Nephron progenitor cell (in vitro differentiated cells): ENCODE results near the gene EWSR1.
A peak's percentile ranks its signal among the peaks of the same experiment; 100 is the strongest.

ENCODE experiments used
- DNase-seq: peaks from one replicate; pipeline ENCODE4 v3.0.0; 2021
- H3K27ac Mint-ChIP-seq: 2 replicates; pipeline ENCODE4 v1.8.0; 2021; ENCODE audit warnings: mild to moderate bottlenecking, moderate library complexity, mixed read lengths
- H3K27me3 Mint-ChIP-seq: 2 replicates; pipeline ENCODE4 v1.8.0; 2021; ENCODE audit warnings: mild to moderate bottlenecking, low read depth, mixed read lengths; ENCODE audit not compliant: poor library complexity
- H3K36me3 Mint-ChIP-seq: 2 replicates; pipeline ENCODE4 v1.8.0; 2021; ENCODE audit warnings: low read depth, mixed read lengths
- H3K4me1 Mint-ChIP-seq: 2 replicates; pipeline ENCODE4 v1.8.0; 2021; ENCODE audit warnings: mixed read lengths
- H3K4me3 Mint-ChIP-seq: 2 replicates; pipeline ENCODE4 v1.8.0; 2021; ENCODE audit warnings: mild to moderate bottlenecking, moderate library complexity, mixed read lengths
- H3K9me3 Mint-ChIP-seq: 2 replicates; pipeline ENCODE4 v1.8.0; 2021; ENCODE audit warnings: mild to moderate bottlenecking, moderate library complexity, mixed read lengths
- TF ChIP-seq, protein P1 (sequence below): fragments of 200-600 bp; sonication (generic); IDR thresholded peaks from 2 replicates; pipeline ENCODE4 v1.5.0; 2021; ENCODE audit warnings: antibody characterized with exemption

The EWSR1 gene

DNA sequence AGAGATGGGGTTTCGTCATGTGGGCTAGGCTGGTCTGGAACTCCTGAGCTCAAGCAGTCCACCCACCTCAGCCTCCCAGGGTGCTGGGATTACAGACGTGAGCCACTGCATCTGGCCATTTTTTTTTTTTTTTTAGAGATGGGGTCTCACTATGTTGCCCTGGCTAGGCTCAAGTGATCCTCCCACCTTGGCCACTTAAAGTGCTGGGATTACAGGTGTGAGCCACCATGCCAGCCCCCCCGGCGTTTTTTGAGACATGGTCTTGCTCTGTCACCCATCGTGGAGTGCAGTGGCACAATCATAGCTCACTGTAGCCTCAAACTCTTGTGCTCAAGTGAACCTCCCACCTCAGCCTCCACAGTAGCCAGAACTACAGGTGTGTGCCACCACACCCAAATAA is 16.8 kb upstream of the EWSR1 start:
- Mint-ChIP-seq H3K27ac (no peak overlapping the region), H3K27me3 (peaks cover 10% of the 10 kb centered on the region), H3K4me3 (no peak overlapping the region), H3K4me1 (no peaks in the 10 kb centered on the region), H3K9me3 (no peaks in the 10 kb centered on the region), H3K36me3 (peaks cover 27% of the 10 kb centered on the region)
- TF ChIP-seq, protein P1, sequence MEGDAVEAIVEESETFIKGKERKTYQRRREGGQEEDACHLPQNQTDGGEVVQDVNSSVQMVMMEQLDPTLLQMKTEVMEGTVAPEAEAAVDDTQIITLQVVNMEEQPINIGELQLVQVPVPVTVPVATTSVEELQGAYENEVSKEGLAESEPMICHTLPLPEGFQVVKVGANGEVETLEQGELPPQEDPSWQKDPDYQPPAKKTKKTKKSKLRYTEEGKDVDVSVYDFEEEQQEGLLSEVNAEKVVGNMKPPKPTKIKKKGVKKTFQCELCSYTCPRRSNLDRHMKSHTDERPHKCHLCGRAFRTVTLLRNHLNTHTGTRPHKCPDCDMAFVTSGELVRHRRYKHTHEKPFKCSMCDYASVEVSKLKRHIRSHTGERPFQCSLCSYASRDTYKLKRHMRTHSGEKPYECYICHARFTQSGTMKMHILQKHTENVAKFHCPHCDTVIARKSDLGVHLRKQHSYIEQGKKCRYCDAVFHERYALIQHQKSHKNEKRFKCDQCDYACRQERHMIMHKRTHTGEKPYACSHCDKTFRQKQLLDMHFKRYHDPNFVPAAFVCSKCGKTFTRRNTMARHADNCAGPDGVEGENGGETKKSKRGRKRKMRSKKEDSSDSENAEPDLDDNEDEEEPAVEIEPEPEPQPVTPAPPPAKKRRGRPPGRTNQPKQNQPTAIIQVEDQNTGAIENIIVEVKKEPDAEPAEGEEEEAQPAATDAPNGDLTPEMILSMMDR: no peak
- DNase-seq: no peak

DNA sequence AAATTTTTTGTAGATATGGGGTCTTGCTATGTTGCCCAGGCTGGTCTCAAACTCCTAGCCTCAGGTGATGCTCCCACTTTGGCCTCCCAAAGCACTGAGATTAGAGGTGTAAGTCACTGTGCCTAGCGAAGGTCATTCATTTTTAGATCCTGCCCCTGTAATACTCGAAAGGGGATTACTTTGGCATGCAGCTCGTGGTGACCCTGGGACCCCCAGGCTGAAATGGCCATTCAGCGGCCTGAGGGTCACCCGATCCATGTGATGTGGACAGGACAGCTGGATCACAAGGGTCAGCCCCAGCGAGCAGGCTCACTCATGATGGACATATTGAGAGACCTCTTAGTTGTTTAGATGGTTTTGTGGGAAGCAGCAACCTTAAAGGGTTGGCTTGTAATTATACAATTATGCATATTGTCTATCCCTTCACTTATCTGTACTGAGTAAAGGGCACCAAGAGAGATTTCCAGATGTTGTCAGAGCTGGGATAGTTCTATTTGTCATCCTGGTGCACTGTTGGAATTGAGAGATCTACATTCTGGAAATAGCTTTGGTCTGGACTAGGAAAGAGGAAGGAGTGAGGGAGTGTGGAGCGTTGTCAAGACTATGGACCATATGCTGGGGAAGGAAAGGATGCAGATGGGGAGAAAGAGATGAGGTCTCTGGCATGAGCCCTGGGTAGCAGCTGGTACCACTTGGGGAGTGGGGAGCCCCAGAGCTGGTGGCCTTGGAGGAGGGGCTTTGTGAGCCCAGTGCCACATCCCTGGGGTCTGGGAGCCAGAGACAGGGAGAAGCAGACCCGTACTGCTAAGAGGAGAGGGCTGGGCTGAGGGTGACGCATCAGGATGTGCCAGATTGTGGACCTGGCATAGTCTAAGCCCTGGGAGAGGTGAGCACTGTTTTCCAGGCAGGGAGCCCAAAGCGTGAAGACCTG is 15.8 kb upstream of the EWSR1 start:
- Mint-ChIP-seq H3K4me3 (no peak overlapping the region), H3K36me3 (peaks cover 25% of the 10 kb centered on the region), H3K27me3 (peaks cover 8% of the 10 kb centered on the region), H3K9me3 (no peaks in the 10 kb centered on the region), H3K27ac (no peak overlapping the region), H3K4me1 (no peaks in the 10 kb centered on the region)
- DNase-seq: no peak
- TF ChIP-seq, protein P1: no peak

DNA sequence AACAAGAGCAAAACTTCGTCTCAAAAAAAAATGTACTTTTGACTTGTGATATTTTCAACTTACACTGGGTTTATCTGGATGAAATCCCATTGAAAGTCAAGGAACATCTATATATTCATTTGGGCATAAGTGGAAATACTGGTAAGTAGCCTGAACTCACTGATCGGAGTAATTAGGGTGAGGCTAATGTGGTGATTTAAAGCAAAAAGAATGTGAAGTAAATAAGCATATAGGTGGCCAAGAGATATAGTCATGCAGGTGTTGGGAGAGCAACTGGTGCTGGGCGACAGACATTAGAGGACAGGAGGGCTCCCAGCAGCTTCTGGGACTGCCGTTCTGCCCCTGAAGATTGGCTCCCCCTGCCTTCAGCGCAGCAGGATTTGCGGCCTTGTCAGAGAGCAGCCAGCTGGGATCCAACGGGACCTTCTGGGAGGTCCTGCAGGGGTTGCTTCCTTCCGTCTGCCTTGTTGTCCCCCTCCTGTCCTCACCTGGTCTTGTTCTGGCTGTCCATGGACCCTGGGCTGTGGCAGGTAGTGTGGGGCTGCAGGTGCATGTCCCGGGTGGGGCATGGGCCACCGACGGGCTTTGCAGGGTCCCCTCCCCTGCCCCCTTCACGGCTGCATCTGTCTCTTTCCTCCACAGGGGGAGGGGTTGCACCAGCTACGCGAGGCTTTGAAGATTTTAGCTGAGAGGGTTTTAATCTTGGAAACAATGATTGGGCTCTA is 14.3 kb upstream of the EWSR1 start:
- DNase-seq: no peak
- Mint-ChIP-seq H3K9me3 (no peaks in the 10 kb centered on the region), H3K27ac (peak overlapping the region; percentile 17), H3K4me1 (no peaks in the 10 kb centered on the region), H3K4me3 (no peak overlapping the region), H3K36me3 (peaks cover 21% of the 10 kb centered on the region), H3K27me3 (peaks cover 8% of the 10 kb centered on the region)
- TF ChIP-seq, protein P1: no peak

DNA sequence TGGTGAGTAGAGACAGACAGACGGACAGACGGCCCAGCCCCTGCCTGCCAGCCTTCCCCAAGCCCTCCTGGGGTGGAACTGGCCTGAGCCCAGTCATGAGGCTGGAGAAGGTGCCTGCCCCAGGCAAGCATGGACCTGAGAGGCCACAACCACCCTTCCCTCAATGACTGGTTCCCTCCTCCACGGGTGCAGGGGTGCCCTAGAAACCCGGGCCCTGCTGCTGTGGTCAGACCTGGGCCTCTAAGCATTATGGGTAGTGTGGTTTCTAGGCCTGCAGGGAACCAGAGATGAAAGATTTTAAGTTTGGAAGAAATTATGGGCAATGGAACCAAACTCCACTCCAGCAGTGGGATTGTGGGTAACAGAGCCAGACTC is 13.8 kb upstream of the EWSR1 start:
- H3K36me3 Mint-ChIP-seq: peaks cover 16% of the 10 kb centered on the region
- no peaks in the 10 kb centered on the region for H3K9me3 Mint-ChIP-seq
- TF ChIP-seq, protein P1: no peak
- H3K4me1 Mint-ChIP-seq: no peaks in the 10 kb centered on the region
- DNase-seq: no peak
- peaks cover 8% of the 10 kb centered on the region for H3K27me3 Mint-ChIP-seq
- H3K4me3 Mint-ChIP-seq: no peak overlapping the region
- no peak overlapping the region for H3K27ac Mint-ChIP-seq

DNA sequence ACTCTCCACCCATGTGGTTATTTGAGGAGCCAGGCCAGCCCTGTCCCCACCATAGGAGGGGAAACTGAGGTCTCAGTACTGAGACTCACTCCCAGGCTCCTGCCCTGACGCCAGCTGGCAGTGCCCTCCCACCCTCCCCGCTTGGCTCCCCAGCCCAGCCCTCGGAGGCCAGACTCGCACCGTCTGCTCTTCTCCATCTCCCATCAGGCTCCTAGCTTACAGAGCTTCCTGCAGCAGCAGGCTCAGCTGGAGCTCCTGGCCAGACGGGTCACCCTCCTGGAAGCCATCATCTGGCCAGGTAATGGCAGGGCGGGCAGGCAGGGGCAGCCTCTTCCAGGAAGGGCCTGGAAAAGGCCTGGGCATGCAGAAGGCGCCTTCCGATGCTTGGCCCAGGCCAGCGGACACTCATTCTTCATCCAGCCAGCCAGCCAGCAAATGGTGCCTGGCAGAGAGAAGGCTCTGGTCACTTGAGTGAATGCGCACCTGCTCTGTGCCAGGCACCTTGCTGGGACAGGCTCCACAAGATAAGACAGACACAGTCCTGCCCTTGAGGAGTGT is 12.9 kb upstream of the EWSR1 start:
- TF ChIP-seq, protein P1: no peak
- Mint-ChIP-seq H3K27me3 (peaks cover 7% of the 10 kb centered on the region), H3K36me3 (peaks cover 14% of the 10 kb centered on the region), H3K9me3 (no peaks in the 10 kb centered on the region), H3K4me1 (no peaks in the 10 kb centered on the region), H3K27ac (no peak overlapping the region), H3K4me3 (no peak overlapping the region)
- no peak for DNase-seq
